Femur (tissue), 1 donor: ENCODE data around the gene INO80D.
"Not testable (repeated sequence)": the region's sequence is repeated elsewhere in the genome, so short reads cannot be mapped to it uniquely, and the experiment has no call there.

ENCODE experiments used
- DNase-seq: peaks from one replicate; pipeline ENCODE4 v3.0.0-alpha.2; 2017

The INO80D gene

DNA sequence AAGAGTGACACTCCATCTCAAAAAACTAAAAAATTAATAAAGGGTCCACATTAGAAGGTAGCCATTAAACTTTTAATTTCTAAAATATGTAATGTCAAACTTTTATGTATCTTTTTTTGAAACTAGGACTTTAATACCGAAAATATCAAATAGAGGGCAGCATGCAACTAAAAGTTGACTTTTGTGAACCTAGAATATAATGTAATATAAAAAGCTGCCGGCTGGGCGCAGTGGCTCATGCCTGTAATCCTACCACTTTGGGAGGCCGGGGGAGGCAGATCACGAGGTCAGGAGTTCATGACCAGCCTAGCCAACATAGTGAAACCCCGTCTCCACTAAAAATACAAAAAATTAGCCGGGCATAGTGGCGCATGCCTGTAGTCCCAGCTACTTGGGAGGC, 62.8 kb downstream of the INO80D start:
- DNase-seq: no peak

DNA sequence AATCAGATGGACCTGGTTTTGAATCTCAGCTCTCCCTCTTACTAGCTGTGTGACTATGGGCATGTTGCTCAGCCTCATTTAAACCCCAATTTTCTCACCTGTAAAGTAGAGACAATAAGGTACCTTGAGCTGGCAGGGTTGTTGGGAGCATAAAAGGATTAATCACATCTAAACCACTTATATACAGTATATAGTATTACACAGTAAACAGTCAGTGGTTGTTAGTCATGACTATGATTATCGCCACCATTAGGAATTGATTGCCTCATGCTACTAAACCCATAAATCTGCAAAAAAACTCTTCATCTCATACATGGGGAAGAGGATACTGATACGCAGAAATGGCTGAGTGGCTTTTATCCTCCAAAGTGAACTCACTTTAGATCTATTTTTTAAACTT, 65.8 kb downstream of the INO80D start:
- no peak for DNase-seq

DNA sequence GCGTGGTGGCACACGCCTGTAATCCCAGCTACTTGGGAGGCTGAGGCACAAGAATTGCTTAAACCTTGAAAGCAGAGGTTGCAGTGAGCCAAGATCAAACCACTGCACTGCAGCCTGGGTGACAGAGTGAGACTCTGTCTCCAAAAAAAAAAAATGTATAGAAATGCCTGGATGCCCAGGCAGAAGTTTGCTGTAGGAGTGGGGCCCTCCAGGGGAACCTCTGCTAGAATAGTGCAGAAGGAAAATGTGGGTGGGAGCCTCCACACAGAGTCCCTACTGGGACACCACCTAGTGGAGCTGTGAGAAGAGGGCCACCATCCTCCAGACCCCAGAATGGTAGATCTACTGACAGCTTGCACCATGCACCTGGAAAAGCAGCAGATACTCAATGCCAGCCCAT, 70.2 kb downstream of the INO80D start:
- DNase-seq: not testable (repeated sequence)

DNA sequence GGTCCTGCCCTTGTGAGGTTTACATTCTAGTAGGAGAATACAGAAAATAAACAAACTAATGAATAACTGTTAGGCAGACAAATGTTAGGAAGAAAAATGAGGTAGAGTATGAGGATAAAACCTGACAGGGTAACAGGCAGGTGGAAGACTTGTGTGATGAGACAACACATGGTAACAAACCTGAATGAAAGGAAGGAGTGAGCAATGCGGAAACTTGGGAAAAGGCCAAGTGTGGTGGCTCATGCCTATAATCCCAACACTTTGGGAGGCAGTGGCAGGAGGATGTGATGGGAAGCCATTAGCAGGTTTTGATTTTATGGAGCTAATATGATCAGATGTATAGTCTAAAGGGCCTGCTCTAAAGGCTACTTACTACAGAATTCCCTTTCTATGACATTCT, 74.2 kb downstream of the INO80D start:
- no peak for DNase-seq

- no peak for DNase-seq
Observed at GRCh38 chr2:206011018-206011614, 74.9 kb downstream of the INO80D start.

DNA sequence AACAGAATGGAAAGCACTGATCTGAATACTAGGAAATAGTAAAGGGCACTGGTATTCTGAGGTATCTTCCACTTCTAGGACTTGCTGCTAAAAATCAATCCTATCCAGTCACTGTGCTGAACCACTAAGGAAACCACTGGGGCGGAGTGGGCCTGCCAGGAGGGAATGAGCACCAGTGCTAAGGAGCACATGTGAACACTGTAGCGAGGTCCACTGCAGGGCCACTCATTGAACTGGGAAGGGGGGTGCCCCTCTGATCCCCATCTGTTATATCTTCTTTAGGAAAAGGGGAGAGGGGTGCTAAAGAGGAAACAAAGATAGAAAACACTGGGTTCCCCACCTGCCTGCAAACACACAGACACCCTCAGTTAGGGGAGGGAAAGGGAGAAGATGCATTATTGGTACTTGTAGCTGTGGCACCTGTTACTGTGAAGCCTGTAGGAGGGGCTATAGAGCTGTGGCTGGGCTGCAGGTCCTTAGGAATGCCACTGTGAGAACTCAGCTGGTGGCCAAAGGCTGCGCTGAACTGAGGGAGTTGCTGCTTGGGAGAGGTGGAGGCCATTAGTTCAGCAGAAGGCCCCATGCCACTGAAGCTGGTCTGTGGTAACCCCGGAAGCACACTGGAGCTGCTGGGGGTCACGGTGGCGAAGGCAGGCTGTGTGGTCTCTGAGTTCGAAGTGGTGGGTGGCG, 81.8 kb downstream of the INO80D start:
- no peak for DNase-seq

DNA sequence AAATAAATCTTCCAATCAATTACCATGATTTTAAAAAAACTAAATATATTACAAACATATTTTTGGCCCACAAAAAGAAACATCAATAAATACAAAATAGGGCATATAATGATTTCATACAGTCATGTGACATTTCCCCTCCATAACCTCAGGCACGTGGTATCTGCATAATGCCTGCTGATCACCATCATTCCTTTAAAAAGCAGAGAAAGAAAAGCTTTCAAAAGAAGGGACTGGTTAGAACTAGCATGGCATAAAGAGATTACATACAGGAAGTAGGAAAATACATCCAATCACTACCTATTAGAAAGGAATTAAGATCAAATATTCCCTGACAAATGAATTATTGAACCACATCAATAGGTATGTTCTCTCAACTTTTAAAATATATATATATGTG, 83.5 kb downstream of the INO80D start:
- no peak for DNase-seq

DNA sequence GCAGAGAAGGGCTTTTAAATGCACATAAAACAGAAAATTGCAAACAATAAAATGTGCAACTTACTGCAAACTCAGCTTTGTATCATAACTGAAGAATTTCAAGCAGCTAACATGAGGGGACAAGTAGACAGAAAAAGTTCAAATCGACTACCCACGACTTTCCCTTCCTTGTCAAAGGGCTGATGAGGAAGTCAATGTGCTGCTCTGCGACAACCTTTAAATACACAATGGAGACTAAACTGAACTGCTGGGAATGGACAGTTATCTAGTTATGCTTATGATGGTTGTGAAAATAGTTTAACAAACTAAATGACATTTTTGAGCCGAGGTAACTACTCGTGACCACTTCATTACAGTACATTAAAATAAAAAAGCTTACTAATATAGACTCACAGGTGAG, 84.1 kb downstream of the INO80D start:
- DNase-seq: no peak

GRCh38 chr2:206000776-206001175, 85.2 kb downstream of the INO80D start:
- no peak for DNase-seq

DNA sequence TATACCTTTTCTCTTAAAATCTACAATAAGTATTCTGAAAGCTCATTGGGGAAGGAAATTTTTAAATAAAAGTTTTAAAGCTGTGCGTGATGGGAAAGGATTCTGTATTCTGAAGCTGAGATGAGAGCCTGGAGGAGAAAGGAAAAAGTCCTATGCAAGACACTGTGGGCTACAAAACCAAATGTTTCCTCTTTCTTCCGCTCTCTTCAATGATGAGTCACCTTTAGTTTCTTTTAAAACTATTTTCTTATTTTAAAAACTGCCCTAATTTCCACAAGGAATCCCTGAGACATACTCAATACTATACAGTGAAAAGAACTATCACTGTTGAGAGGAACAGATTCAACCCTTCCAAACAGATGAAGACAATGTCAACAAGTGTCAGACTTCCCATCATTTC, 87.4 kb downstream of the INO80D start:
- no peak for DNase-seq

DNA sequence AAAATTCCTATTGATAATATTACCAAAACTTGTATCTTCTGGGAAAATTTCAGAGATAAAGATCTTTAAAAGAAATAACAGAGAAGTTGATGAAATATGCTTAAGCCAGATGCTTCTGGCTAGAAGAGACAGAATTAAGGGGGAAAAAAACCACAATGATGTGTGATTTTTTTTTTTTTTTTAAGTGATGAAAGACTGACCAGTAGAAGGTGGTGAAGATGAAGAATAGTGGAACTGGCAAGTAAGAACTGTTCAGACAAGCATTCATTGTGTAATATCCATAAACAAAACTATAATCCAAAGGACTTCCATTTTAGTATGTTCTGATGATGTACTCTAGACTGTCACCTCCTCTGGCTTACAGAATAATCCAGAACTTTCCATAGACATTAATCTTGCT, 89.8 kb downstream of the INO80D start:
- no peak for DNase-seq

DNA sequence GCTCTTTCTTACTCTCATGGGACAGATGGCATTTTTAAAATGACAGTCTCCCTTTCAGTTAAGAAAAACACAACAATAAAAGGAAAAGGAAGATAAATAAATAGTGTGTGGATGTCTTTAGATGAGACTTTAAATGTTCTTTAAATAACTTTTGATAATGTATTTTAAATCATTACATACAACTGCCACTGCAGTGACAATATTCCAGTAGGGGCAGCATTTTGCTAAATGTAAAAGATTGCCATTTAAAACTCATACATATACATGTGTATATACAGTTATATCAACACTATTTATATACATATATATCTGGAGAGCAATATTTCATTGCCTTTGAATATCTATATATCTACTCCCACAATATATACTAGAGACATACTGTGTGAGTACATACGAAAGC, 90.7 kb downstream of the INO80D start:
- DNase-seq: no peak

GRCh38 chr2:205994344-205994743, 91.6 kb downstream of the INO80D start:
- DNase-seq: no peak

GRCh38 chr2:205990104-205990503, 95.9 kb downstream of the INO80D start:
- no peak for DNase-seq

DNA sequence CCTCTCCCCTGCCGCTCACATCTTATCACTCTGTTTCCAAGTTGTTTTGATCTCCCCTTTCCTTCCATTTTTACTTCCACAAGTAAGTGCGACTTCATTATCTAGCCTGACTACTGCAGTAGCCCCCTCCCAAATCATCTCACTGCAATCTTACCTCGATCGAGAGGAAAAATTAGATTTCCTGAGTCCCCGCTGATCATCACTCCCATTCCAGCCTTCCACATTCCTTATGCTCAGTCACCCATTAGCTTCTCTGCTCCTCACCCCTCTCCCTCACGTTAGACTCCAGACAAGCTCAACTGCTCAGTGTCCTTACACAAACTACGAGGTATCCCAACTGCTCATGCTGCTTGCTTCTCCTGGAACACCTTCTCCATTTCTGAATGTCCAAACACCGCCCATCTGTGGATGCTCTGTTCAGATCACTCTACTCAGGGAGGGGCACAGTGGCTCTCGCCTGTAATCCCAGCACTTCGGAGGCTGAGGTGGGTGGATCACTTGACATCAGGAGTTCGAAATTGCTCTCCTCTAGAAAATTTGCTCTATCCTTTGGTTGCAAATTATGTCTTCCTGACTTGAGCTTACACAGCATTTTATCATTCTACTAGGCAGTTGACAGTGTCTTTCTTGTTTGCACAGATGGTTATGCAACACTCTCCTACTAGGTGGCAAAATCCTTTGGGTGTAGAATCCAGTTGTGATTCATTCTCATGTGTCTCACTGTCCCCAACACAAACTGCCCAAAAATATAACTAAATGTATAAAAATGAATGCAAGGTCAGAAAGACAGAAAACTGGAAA, 96.5 kb downstream of the INO80D start:
- no peak for DNase-seq

GRCh38 chr2:205988681-205989080, 97.3 kb downstream of the INO80D start:
- DNase-seq: not testable (repeated sequence)

GRCh38 chr2:205988274-205988673, 97.7 kb downstream of the INO80D start:
- DNase-seq: no peak

DNA sequence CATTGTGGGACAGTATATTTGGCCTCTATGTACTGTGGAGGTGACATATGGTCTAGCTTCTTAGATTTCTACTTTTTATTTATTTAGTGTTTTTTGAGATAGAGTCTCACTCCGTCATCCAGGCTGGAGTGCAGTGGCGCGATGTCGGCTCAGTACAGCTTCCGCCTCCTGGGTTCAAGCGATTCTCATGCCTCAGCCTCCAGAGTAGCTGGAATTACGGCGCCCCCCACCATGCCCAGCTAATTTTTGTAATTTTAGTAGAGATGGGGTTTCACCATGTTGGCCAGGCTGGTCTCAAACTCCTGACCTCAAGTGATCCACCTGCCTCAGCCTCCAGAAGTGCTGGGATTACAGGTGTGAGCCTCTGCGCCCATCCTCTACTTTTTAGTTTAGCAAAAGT, 99.6 kb downstream of the INO80D start:
- not testable (repeated sequence) for DNase-seq

- DNase-seq: no peak
Observed at GRCh38 chr2:205984381-205984780, 101.6 kb downstream of the INO80D start.

- DNase-seq: no peak
Observed at GRCh38 chr2:205982776-205983327, 103.1 kb downstream of the INO80D start.

DNA sequence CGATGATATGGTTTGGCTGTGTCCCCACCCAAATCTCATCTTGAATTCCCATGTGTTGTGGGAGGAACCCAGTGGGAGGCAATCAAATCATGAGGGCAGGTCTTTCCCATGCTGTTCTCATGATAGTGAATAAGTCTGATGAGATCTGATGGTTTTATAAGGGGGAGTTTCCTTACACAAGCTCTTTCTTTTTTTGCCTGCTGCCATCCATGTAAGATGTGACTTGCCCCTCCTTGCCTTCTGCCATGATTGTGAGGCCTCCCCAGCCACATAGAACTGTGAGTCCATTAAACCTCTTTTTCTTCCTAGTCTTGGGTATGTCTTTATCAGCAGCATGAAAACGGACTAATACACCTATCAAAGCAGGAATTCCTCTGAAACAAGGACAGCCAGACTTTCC, 107.2 kb downstream of the INO80D start:
- not testable (repeated sequence) for DNase-seq

DNA sequence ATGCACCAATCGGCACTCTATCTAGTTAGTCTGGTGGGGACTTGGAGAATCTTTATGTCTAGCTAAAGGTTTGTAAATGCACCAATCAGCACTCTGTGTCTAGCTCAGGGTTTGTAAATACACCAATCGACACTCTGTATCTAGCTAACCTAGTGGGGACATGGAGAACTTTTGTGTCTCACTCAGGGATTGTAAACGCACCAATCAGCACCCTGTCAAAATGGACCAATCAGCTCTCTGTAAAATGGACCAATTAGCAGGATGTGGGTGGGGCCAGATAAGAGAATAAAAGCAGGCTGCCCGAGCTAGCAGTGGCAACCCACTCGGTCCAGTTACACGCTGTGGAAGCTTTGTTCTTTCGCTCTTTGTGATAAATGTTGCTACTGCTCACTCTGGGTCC, 108.3 kb downstream of the INO80D start:
- not testable (repeated sequence) for DNase-seq

GRCh38 chr2:205976934-205977659, 108.9 kb downstream of the INO80D start:
- not testable (repeated sequence) for DNase-seq
